Stimulated activated CD4-positive, alpha-beta T cell treated with anti-CD3 and anti-CD28 coated beads, Interleukin-4, amount 100 ng/mL, for 1 hour (primary cell): ENCODE results near the gene DOCK1.
"Not testable (repeated sequence)": the region's sequence is repeated elsewhere in the genome, so short reads cannot be mapped to it uniquely, and the experiment has no call there.

ENCODE experiments used
- DNase-seq: peaks from one replicate; pipeline ENCODE4 v3.0.0-alpha.2; 2020

Gene DOCK1

DNA sequence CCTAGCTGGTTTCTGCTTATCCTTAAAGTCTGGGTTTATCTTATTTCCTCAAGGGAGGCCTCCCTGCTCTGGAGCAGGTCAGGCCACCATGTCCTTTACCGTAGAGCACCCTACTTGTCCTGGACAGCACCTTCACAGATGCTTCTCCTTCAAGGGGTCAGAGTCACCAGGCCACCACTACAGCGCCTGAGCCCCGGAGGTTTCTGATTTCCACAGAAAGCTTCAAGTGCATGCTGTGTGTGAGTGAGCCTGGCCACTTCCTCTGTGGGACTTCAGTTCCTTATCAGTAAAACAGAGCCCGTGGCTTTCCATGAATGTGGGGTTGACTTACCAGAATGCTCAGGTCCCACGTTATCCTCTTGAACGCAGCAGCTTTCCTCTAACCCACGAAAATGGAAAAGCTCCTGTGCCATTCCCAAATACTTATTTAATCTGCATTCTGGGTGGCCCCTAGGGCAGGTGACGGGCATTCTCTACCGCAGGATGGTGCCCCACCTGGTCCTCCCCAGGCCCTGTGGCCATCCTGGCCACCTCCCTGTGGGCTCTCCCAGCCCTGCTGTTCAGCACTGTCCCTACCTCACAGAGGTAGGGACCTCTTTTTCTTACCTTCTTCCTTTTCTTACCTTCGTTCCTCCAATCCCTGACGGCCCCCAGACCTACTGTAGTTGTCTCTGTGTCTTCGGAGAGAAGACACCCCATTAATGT lies 1.4 kb upstream of the DOCK1 start:
- no peak for DNase-seq

DNA sequence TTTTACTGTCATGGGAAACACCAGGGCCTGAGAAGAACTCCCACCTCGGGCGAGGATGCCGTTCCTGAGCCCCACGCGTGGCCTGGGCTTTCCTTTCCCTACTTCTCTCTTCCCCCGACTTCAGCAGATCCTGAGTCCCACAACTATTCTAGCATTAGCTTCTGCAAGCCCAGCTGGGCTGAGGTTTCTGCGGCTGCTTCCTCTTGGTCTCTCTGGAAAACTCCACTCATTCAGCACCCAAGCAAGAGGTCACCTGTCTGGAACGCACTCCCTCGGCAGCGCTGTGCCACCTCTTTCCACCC lies 761 bp upstream of the DOCK1 start:
- no peak for DNase-seq

DNA sequence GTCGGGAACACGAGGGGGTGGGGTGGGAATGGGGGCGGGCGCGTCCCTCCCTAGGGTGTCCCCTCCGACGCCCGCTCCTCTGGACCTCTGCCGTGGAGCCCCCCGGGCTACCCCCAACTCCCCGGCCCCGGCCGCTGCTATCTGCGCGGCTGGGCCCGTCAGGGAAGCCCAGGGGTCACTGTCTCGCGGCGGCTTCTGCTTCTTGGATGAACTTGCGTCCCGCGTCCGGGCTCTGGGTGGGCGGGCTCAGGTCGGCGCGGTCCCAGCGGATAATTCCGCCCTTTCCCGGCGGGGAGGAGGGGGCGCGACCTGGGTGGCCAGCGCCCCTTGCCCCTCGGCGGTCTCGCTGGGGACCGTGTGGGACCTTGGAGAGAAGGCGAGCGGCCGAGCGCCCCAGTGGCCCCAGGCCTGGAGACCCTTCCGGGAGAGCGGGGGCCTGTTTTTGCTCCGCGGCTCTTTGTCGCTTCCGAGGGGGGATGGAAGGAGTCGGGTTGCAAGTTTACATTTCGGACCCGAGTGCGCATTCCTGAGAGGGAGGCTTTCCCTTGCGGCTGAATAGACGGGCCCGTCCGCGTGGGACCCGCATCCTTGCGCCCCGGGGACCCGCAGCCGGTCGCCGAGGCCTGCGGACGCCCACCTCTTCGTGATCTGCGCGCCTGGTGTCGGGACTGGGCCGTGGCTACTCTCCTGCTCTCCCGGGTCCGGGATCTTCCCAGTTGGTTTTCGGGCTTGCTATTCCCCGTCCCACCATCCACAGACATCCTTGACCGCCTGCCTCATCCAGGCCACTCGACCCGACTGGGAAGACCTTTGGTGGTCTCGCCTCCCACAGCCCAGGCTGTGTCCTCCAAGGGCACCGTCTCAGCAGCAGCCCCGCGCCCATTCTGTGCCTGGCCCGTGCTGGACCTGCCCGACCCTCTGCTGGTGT lies 812 bp downstream of the DOCK1 start:
- no peak for DNase-seq

DNA sequence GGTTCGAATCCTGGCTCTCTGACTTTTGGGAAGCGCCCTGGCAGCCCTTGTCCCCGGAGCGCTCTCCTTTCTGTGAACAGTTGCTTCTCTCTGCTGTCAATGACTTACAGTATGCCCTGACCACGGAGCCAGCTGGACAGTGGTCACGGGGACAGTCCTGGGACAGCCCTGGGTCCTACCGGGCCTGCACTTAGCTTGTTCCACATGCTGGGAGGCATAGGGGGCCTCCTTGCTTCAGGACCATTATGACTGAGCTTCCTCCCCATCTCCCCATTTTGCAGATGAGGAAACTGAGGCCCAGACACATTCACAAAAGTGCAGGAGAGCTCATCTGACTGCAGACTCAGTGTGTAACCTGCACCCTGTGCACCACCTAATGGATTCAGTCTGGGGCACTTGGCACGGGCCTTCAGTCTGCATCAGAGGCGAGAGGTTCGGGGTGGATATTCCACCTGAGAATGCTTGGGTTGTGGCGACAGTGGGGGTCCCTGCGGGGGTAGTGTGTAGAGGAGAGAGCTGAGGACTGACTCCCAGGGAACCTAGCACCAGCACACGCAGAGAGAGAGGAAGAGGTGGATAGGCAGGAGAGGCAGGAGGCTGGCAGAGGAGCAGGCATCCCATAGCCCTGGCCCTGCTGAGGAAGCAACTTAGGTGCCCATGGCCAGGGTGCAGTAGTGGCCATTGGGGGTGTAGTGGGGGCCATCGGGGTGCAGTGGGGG lies 1.6 kb downstream of the DOCK1 start:
- DNase-seq: no peak

GRCh38 chr10:126907423-126907970 lies 2.3 kb downstream of the DOCK1 start:
- DNase-seq: no peak

GRCh38 chr10:126908225-126908624 lies 3.0 kb downstream of the DOCK1 start:
- DNase-seq: no peak

- DNase-seq: no peak
These were observed 3.5 kb downstream of the DOCK1 start for GRCh38 chr10:126908729-126909128.

- no peak for DNase-seq
These were observed 3.9 kb downstream of the DOCK1 start for GRCh38 chr10:126909147-126909546.

- no peak for DNase-seq
These were observed 5.0 kb downstream of the DOCK1 start for GRCh38 chr10:126910196-126910595.

DNA sequence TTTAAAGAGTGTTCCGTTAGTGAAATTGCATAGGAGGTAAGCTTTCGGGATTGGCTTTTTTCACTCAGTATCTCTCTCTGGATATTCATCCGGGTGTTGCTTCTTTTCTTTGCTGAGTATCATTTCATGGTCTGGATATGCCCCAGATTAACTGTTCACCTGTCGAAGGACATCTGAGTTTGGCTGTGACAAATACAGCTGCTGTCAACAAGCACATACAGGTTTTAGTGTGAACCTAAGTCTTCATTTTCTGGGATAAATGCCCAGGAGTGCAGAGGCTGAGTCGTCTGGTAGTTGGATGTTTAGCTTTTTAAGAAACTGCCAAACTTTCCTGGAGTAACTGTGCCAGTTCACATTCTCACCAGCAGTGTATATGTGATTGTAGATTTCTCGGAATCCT lies 5.6 kb downstream of the DOCK1 start:
- no peak for DNase-seq

DNA sequence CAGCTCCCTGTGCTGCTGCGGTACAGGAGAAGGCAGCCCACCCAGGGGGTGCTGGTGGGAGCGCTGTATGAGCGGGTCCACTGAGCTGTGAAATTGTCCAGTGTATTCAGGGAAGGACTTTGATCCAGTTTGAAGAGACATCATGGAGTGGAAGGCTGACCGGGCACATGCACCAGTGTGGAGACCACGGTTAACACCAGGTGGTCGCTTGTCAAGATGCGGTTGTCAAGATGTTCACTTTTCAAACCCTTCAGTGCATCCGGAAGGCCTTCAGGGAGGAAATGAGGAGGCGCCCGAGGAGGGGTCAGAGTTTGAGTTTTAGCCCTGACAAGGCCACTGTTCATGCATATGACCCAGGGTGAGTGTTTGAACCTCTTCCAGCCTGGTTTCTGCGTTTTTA lies 6.1 kb downstream of the DOCK1 start:
- no peak for DNase-seq

- DNase-seq: no peak
These were observed 8.1 kb downstream of the DOCK1 start for GRCh38 chr10:126913316-126913715.

GRCh38 chr10:126914561-126914960 lies 9.3 kb downstream of the DOCK1 start:
- DNase-seq: no peak

DNA sequence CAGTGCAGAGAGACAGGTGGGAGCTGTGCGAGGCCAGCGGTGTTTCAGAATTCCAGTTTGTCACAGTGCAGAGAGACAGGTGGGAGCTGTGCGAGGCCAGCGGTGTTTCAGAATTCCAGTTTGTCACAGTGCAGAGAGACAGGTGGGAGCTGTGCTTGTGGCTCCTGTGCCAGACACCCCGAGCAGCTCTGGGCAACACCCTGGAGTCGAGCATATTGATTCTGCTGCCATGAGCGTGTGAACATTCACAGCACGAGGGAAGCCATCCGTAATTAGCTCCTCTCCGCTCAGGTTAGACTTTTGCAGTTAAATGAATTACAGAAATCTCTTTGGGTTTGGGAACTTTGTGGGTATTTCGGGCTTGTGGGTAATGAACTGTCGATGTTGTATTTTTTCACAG lies 11.7 kb downstream of the DOCK1 start:
- DNase-seq: not testable (repeated sequence)

GRCh38 chr10:126917375-126917774 lies 12.1 kb downstream of the DOCK1 start:
- DNase-seq: no peak

DNA sequence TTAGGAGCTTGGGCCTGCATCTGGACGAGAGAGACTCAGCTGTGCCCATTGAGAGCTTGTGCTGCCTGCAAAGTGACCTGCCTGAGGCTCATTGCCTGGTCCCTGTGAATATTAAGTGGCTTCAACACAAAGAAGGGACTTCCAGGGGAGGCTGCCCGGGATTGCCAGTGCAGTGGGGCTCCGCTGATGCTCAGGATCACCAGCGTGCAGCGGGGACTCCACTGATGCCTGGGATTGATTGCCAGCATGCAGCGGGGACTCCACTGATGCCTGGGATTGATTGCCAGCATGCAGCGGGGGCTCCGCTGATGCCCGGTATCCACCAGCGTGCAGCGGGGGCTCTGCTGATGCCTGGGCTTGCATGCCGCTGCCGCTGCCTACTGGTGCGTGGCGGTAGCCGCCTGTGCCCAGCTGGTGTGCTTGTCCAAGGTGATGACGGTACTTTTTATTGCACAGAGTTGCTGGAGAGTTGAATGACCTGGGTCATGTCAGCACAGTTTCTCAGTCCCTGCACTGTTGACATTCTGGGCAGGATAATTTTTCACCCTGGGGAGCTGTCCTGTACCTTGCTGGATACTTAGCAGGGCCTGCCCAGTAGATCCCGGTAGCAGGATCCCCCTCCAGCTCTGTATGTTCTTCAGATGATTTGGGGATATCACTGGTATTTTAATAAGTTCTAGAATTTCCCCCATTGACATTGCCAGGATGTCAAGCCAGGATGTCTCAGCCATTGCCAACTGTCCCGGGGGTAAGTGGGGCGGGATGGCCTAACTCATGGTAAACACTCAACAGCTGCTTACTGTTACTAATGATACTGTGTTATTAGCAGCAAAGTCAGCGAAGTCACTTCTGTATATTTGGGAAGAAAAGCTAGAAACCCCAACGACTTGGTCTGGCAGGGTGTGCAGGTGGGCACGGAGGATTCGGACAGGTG lies 13.0 kb downstream of the DOCK1 start:
- DNase-seq: no peak

- DNase-seq: no peak
These were observed 14.2 kb downstream of the DOCK1 start for GRCh38 chr10:126919426-126919825.

GRCh38 chr10:126921162-126921561 lies 15.9 kb downstream of the DOCK1 start:
- DNase-seq: no peak

DNA sequence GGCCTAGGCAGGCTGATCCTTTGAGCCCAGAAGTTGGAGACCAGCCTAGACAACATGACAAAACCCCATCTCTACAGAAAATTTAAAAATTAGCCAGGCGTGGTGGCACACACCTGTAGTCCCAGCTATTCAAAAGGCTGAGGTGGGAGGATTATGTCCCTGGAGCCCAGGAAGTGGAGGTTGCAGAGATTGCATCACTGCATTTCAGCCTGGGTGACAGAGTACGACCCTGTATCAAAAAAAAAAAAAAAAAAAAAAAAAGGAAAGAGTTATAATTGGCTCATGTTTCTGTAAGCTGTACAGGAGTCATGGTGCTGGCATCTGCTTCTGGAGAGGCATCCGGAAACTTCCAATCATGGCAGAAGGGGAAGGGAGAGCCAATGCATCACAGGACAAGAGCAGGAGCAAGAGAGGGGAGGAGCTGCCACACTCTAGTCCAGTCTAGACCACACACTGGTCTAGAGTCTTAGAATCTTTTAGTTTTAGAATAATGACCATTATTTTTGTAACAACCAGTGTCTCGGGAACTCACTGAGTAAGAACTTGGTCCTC lies 16.8 kb downstream of the DOCK1 start:
- no peak for DNase-seq

GRCh38 chr10:126924180-126924914 lies 19.1 kb downstream of the DOCK1 start:
- no peak for DNase-seq

GRCh38 chr10:126924915-126925300 lies 19.7 kb downstream of the DOCK1 start:
- DNase-seq: no peak
